22Rv1 (cell line): ENCODE results near the gene CIB4.

Experiments
- H3K27ac ChIP-seq: fragments of 450-650 bp; 2 replicates; pipeline ENCODE4 v1.5.1; 2017
- CTCF ChIP-seq: fragments of 450-650 bp; IDR thresholded peaks from 2 replicates; pipeline ENCODE4 v1.5.1; 2017; ENCODE audit warnings: mild to moderate bottlenecking
- ZFX ChIP-seq: fragments of 450-650 bp; IDR thresholded peaks from 2 replicates; pipeline ENCODE4 v1.6.1; 2017; ENCODE audit warnings: antibody characterized with exemption, borderline replicate concordance

The CIB4 gene

GRCh38 chr2:26537069-26537825, 103.9 kb downstream of the CIB4 start:
- H3K27ac ChIP-seq, result no peak overlapping the region
- TF ChIP-seq CTCF, result no peak
- TF ChIP-seq ZFX, result no peak

- no peak overlapping the region for H3K27ac ChIP-seq
- TF ChIP-seq CTCF (no peak), ZFX (no peak)
Observed at GRCh38 chr2:26536371-26537068, 104.6 kb downstream of the CIB4 start.

DNA sequence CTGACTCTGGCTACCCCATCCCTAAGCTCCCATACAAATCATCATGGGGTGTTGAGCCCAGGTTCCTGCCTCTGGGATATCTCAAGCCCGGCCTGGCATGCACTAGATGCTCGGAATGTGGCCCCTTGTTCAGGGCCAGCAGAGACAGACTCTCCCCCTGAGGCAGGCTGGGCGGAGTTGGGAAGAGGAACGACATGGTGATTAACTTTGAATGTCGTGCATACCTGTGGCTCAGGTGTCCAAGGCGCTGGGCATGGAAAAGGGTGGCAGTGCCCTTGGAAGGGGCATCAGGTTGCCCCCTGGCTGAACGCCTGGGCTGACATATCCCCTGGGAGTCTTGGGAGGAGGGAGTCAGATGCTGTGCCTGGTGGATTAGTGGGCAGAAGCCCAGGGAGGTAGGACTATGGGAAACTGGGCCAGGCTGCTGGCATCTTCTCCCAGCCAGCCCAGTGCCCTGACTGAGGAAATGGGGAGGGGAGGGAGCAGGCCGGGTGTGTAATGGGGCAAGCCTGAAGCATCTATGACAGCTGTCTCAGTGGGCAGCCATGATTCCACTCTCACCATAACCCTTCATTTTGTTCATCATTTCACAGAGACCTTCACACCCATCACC, 105.4 kb downstream of the CIB4 start:
- TF ChIP-seq CTCF (no peak), ZFX (no peak)
- H3K27ac ChIP-seq, result no peak overlapping the region

DNA sequence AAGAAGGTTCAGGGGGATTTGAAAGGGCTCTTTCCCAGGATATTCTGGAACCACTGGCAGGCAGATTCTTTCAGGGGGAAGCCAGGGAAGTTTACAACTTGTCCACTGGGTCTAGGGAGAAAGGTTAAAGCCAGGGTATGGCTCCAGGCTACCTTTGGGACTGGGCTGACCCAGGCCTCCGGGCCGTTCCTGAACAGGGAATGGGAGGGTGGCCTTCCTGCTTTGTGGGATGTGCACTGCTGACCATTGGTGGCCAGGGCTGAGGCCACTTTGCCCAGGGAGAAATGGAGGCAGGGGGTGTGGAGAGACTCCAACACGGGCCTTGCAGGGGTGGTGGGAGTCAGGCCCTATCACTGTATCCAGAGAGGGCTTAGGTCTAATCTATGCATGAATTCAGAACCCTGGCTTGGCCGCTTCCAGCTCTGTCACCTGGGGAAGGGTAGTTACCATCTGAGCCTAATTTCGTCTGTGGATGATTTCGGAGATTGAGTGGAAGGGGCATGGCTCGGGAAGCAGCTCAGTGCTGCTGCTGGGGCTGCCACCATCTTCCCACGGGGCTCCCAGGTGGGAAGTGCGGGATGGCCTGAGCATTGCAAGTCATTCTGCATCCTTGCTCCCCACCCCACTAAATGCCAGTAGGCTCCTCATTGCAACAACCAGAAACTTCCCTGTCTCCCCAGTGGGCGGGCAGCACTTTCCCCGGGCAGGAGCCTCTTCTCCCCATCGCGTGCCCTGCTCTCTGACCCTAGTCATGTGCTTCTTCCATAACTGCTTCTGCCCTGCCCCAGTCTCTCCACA, 106.1 kb downstream of the CIB4 start:
- TF ChIP-seq CTCF, result no peak
- no peak for TF ChIP-seq ZFX
- no peak overlapping the region for H3K27ac ChIP-seq

- TF ChIP-seq CTCF (no peak), ZFX (no peak)
Observed at GRCh38 chr2:26534098-26534864, 106.9 kb downstream of the CIB4 start.

GRCh38 chr2:26533661-26534060, 107.5 kb downstream of the CIB4 start:
- TF ChIP-seq CTCF, result no peak
- TF ChIP-seq ZFX, result no peak
- no peak overlapping the region for H3K27ac ChIP-seq

More at GRCh38 chr2:26534098-26534864, 106.9 kb downstream of the CIB4 start:
- no peak overlapping the region for H3K27ac ChIP-seq
